ENCODE results near the gene TOPAZ1.

GRCh38 chr3:44210967-44211366 is 30.7 kb upstream of the TOPAZ1 start:
- TF ChIP-seq CTCF (conservative IDR thresholded peaks at IDR 0.05; ENCODE audit: low read depth, low read length) (no peak), EZH2 (IDR thresholded peaks at IDR 0.05; ENCODE audit: low read length, unreplicated experiment) (no peak), EZH2phosphoT487 (IDR thresholded peaks at IDR 0.05; ENCODE audit: borderline replicate concordance, low read length) (no peak)
